Activated naive CD8-positive, alpha-beta T cell treated with anti-CD3 and anti-CD28 coated beads for 36 hours (primary cell): Measurements from ENCODE around the gene PLEKHG3. TPM values are rescaled to one million over a fixed set of nuclear protein-coding genes. Genes with fewer than 3 reads are reported as not detected.

Experiments
- DNase-seq: peaks from one replicate; pipeline ENCODE4 v3.0.0; 2021
- H3K27ac Mint-ChIP-seq: one replicate; pipeline ENCODE4 v1.8.0; 2022; ENCODE audit warnings: mild to moderate bottlenecking, moderate library complexity, mixed read lengths
- H3K27me3 Mint-ChIP-seq: one replicate; pipeline ENCODE4 v1.8.0; 2022; ENCODE audit warnings: mild to moderate bottlenecking, mixed read lengths
- H3K36me3 Mint-ChIP-seq: one replicate; pipeline ENCODE4 v1.8.0; 2021; ENCODE audit warnings: mild to moderate bottlenecking, mixed read lengths
- H3K4me1 Mint-ChIP-seq: one replicate; pipeline ENCODE4 v1.8.0; 2021; ENCODE audit warnings: mixed read lengths
- H3K4me3 Mint-ChIP-seq: one replicate; pipeline ENCODE4 v1.8.0; 2022; ENCODE audit warnings: mild to moderate bottlenecking, moderate library complexity, mixed read lengths
- H3K9me3 Mint-ChIP-seq: one replicate; pipeline ENCODE4 v1.8.0; 2022; ENCODE audit warnings: mixed read lengths
- total RNA-seq, 2 experiments: library from RNA; stranded (reverse); gene quantifications; one replicate each; pipeline ENCODE4 v1.2.3, GENCODE V29; 2021

Gene PLEKHG3
- total RNA-seq, 2 experiments from 2014 or later = 0.12 TPM; not detected in 1

DNA sequence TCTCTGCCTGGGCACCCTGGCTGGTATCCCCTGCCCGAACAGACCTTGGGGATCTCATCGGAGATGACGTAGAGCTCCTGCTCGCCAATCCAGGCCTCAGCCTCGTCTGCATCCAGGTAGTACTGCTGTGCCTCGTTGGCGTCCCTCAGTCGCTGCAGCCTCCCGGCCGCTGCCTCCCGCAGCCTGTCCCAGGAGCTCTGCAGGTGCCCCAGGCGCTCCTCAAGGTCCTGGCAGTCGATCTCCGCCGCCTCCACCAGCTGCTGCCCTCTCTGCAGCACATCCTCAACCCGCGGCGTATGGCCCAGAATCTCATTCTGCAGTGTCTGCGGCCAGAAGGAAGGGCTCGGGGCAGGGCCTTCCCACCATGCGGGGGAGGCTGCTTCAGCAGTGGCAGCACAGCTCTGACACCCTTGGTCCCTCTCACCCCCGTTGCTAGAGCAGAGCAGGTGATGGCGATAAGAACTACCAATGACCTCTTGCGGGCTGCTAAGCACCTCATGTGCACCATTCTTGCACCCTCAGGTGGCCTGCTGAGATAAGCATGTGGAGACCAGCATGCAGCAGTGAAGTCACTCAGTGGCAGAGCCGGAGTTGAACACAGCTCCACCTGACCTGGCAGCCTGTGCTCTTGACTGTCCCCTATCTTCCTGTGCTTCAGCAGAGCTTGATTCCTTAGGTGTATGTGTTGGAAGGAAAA lies 71.0 kb downstream of the PLEKHG3 start:
- DNase-seq = no peak
- H3K4me3 Mint-ChIP-seq = no peak overlapping the region
- no peaks in the 10 kb centered on the region for H3K36me3 Mint-ChIP-seq
- H3K27me3 Mint-ChIP-seq = no peaks in the 10 kb centered on the region
- H3K4me1 Mint-ChIP-seq = peaks cover 3% of the 10 kb centered on the region
- no peak overlapping the region for H3K27ac Mint-ChIP-seq
- H3K9me3 Mint-ChIP-seq = no peaks in the 10 kb centered on the region

DNA sequence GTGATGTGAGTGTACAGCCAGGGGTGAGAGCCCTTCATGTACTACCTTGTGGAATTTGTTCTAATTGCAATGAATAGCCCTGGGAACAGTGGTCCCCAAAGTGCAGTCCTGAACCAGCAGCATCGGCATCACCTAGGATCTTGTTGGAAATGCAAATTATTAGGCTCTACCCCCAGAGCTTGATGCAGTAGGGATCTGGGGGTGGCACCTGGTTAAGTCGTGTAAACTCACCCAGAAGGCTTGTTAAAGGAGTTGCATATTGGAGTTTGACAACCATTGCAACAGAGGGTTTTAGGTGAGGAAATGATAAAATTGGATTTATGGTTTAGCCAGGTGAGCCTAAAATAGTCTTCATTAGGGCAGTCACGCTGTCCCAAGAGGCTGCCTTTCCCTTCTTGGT lies 73.2 kb downstream of the PLEKHG3 start:
- no peak overlapping the region for H3K27ac Mint-ChIP-seq
- no peak overlapping the region for H3K4me3 Mint-ChIP-seq
- DNase-seq = no peak
- H3K36me3 Mint-ChIP-seq = no peaks in the 10 kb centered on the region
- no peaks in the 10 kb centered on the region for H3K9me3 Mint-ChIP-seq
- no peaks in the 10 kb centered on the region for H3K4me1 Mint-ChIP-seq
- H3K27me3 Mint-ChIP-seq = no peaks in the 10 kb centered on the region

DNA sequence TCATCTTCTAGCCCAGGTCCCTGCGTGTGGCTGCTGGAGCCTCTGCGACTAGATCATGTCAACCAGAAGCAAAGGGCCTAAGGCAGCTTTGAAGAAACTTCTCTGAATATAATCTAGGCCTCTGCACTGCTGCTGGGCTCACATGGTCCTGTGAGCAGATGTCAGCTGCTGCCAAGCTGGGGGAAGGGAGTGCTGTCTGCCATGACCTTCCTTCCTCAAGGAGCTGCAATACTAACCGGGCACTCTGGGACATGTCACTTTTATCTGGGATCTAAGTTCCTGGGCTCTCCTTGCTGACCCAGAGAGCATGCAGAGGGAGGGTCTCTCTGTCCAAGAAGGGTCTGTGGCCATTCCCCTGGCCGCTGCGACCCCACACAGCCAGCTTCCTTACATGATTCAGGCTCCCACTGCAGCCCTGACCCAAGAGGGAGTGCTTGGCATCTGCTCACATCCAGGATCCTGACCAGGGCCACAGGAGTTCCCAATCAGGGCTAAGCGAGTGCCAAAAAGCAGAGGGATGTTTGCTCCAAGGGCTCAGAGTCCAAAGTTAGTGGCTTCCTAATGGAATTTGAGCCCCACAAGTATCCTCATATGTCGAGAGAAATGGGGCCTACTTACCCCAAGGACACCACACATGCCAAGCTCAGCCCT lies 74.0 kb downstream of the PLEKHG3 start:
- no peak for DNase-seq
- H3K36me3 Mint-ChIP-seq = no peaks in the 10 kb centered on the region
- H3K4me1 Mint-ChIP-seq = no peaks in the 10 kb centered on the region
- no peaks in the 10 kb centered on the region for H3K27me3 Mint-ChIP-seq
- no peak overlapping the region for H3K27ac Mint-ChIP-seq
- no peaks in the 10 kb centered on the region for H3K9me3 Mint-ChIP-seq
- H3K4me3 Mint-ChIP-seq = no peak overlapping the region

DNA sequence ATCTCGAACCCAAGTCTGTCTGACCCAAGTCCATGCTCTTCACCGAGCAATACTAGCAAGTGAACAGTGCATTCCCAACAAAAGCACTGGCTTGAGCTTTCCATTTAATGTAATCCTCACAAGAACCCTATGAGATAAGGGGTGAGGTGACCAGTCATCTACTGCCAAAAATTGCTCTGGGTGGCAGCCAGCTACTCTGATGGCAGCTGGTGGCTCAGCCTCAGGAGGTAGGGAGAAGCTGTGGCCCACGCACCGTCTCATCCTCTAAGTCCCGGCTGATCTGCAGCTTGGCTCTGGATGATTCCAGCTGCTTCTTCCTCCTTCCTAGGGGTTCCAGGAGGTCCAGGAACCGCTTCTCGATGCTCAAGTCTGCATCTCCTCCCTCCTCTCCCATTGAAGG lies 75.2 kb downstream of the PLEKHG3 start:
- no peaks in the 10 kb centered on the region for H3K9me3 Mint-ChIP-seq
- no peak for DNase-seq
- no peaks in the 10 kb centered on the region for H3K27me3 Mint-ChIP-seq
- H3K36me3 Mint-ChIP-seq = no peaks in the 10 kb centered on the region
- no peak overlapping the region for H3K4me3 Mint-ChIP-seq
- H3K27ac Mint-ChIP-seq = no peak overlapping the region
- no peaks in the 10 kb centered on the region for H3K4me1 Mint-ChIP-seq

DNA sequence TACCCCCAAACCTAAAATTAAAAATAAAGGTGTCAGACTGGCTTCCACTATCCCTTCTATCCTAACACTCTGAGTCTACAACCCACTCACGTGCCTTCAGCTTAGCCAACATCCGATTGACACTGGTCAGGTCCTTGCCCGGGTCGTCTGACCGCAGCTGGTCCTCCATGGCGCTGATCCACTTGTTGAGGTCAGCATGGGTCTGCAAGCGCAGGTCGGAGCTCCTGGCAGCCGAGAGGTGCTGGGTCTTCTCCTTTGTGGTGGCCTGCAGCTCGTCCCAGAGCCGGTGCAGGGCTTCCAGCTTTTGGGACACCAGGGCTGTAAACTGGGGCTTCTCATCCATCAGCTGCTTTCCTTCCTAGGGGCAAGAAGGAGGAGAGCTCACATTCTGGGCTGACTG lies 78.0 kb downstream of the PLEKHG3 start:
- Mint-ChIP-seq H3K9me3 (no peaks in the 10 kb centered on the region), H3K4me3 (no peak overlapping the region), H3K27me3 (no peaks in the 10 kb centered on the region), H3K27ac (no peak overlapping the region), H3K36me3 (no peaks in the 10 kb centered on the region), H3K4me1 (no peaks in the 10 kb centered on the region)
- no peak for DNase-seq

DNA sequence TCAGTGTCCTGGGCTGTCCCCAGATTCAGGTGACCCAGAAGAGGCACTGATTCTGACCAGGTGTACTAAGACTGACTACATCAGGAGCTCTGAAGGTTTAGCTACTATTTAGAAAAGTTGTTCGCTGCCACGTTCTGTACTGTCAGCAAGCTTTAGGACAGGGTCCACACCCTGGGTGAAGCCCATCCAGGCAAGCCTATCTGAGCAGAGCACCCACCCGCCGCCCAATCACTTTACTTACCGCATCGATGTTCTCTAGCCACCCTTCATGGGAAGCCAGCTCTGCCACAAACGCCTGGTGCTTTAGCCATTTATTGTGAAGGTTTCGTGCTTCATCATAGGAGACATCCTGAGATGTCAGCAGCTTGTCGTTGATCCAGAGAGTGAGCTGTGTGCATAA lies 79.8 kb downstream of the PLEKHG3 start:
- Mint-ChIP-seq H3K4me3 (no peak overlapping the region), H3K27ac (no peak overlapping the region), H3K36me3 (no peaks in the 10 kb centered on the region), H3K9me3 (no peaks in the 10 kb centered on the region), H3K27me3 (no peaks in the 10 kb centered on the region), H3K4me1 (no peaks in the 10 kb centered on the region)
- DNase-seq = no peak

DNA sequence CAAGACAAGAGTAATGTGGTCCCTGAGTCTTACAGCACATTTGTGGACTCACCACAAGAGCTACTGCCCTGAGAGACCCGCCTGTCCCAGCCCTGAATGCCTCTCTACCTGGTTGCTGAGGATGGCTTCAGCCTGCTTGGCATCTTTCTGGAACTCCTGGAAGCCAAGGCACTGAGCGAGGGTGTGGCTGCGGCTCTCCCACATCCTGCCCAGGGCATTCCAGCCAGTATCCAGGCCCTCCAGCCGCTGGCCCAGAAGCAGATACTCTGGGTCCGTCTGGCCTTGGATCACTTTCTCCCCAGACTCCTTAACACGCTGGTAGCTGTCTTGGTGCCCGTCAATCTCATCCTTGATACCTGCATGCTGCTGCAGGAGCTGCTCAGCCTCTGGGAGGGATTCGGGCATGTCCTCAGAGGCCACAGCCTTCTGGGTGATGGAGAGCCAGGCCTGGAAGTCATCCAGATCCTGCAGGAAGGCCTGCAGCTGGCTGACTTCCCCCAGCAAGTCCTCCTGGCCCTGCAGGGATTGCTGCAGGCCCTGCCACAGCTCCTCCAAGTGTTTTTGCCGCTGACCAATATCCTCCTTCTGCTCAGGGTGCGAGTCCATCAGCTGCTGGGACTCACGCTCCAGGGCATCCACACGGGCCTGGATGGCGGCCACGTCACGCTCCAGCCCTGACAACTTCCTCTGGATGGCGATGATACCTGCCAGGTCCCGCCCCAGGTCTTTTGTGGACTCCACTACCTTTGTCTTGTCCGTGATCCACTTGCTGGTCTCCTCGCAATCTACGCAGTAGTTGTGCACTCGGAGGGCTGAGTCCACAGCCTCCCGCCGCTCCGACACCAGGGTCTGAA lies 82.3 kb downstream of the PLEKHG3 start:
- no peaks in the 10 kb centered on the region for H3K9me3 Mint-ChIP-seq
- H3K4me3 Mint-ChIP-seq = no peak overlapping the region
- DNase-seq = no peak
- no peak overlapping the region for H3K27ac Mint-ChIP-seq
- no peaks in the 10 kb centered on the region for H3K27me3 Mint-ChIP-seq
- H3K4me1 Mint-ChIP-seq = no peaks in the 10 kb centered on the region
- no peaks in the 10 kb centered on the region for H3K36me3 Mint-ChIP-seq

DNA sequence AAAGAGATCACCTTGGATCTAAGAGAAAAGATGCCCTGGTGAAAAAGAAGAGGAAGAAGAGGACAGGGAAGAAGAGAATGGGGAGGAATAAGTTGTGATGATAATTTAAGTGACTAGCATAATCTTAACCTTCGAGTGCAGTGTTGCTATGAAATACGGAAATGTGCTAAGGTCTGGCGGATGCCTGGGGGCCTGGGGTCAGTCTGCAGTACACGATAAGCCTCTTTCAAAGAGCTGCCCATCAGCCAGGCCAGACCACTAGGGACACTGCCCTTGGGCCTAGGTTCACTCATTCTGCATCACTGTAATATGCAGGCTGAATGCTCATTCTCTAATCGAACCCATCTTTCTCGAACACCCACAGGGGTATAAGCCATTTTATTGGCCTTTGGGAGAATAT lies 83.4 kb downstream of the PLEKHG3 start:
- H3K27ac Mint-ChIP-seq = no peak overlapping the region
- no peaks in the 10 kb centered on the region for H3K4me1 Mint-ChIP-seq
- H3K4me3 Mint-ChIP-seq = no peak overlapping the region
- no peak for DNase-seq
- no peaks in the 10 kb centered on the region for H3K27me3 Mint-ChIP-seq
- no peaks in the 10 kb centered on the region for H3K9me3 Mint-ChIP-seq
- H3K36me3 Mint-ChIP-seq = no peaks in the 10 kb centered on the region

DNA sequence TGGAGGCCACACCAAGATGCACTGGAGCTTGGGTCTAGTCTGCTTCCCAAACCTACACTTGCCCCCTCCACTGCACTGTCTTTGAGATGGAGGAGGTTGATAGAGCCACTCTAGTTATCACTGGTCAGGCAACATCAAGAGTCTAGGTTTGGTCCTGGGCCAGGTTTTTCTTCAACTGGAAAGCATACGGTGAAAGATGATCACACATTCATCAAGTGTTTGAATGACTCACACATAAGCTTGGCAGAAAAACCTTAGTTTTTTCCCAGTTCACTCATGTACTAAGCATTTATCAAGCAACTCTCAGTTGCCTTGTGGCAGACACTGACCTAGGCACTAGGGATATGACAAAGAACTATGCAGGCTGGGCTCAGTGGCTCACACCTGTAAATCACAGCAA lies 84.5 kb downstream of the PLEKHG3 start:
- H3K27me3 Mint-ChIP-seq = no peaks in the 10 kb centered on the region
- H3K27ac Mint-ChIP-seq = no peak overlapping the region
- H3K4me1 Mint-ChIP-seq = no peaks in the 10 kb centered on the region
- H3K9me3 Mint-ChIP-seq = no peaks in the 10 kb centered on the region
- no peak overlapping the region for H3K4me3 Mint-ChIP-seq
- no peak for DNase-seq
- no peaks in the 10 kb centered on the region for H3K36me3 Mint-ChIP-seq

DNA sequence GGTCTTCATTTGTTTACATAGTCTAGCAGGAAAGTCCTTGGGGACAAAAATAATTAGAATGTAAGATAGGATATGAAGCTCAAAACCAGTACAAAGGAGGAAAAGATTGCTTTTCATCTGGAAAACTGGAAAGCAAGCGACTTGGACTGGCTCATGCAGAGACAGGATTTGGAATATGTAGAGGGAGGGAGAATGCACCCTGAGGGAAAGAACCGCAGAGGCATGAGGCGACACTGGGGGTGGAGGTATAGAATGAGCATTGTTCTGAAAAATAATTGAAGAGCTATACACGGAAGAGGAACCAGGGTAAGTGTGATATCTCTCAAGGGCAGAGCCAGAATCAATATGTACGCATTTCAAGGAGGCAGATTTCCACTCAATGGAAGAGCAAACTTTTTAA lies 85.5 kb downstream of the PLEKHG3 start:
- Mint-ChIP-seq H3K9me3 (no peaks in the 10 kb centered on the region), H3K27me3 (no peaks in the 10 kb centered on the region), H3K27ac (no peak overlapping the region), H3K36me3 (no peaks in the 10 kb centered on the region), H3K4me1 (no peaks in the 10 kb centered on the region), H3K4me3 (no peak overlapping the region)
- DNase-seq = no peak

DNA sequence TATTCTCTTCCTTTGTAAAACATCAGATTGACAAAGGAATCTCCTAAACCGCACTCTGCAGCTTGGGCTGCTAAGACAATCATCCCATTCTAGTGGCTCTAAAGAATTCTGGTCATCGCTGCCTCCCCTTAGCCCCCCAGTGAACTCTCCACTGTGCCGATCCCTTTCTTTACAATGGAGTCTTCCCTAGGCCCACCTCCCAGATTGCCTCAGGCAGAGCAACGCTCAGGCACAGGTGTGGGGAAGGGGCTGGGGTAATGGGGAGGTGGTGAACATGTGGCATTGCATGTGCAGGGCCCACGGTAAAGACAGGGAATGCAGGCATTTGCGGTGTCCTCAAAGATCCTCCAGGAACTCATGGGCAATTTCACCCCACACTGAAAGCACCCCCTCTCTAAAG lies 86.3 kb downstream of the PLEKHG3 start:
- no peak for DNase-seq
- Mint-ChIP-seq H3K9me3 (no peaks in the 10 kb centered on the region), H3K27me3 (no peaks in the 10 kb centered on the region), H3K27ac (no peak overlapping the region), H3K36me3 (no peaks in the 10 kb centered on the region), H3K4me3 (no peak overlapping the region), H3K4me1 (no peaks in the 10 kb centered on the region)

DNA sequence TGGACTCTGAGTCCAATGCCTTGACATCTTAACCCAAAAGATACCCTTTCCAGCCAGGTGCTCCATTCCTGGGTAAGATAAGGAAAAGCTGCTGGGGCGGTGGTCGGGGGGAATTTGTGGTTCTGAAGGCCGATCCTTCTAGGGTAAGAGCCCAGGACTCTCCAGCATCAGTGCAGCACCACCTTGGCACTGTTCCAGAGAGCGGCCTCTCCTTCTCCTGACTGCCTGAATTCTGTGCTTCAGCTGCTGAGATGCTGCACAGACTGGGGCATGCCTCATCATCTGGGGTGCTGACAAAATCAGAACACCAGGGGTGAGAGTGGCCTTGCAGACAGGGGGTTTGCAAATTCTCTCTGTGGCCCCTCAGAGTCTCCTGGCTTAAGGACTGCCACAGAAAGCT lies 88.0 kb downstream of the PLEKHG3 start:
- Mint-ChIP-seq H3K27ac (no peak overlapping the region), H3K9me3 (no peaks in the 10 kb centered on the region)

DNA sequence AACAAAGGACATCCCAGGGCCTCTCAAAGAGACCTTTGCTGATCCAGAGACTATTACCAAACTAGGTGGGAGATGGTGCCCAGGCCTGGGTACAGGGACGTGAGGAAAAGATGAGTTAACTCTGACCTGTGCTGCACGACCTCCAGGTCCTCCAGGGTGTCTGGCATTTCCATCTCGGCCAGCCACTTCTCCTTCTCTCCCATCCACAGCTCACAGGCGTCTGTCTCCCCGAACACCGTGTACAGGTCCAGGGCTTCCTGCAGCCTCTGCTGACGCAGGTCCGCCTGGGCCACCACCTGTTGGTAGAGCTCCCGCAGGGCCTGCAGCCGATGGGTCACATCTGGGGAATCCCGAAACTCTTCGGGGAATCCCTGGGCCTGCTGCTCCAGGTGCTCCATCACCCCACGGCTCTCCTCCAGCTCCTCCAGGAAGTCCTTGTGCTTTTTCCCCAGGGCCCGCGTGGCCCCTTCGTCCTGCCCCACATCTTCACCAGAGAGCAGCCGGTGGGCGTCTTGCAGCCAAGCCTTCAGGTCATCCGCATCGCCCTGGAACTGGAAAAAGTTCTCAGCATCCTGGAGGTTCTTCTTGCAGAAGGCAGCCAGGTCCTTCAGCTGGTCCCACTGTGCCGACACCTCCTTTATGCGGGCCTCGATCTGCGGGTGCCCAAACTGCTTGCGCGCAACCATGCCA lies 88.8 kb downstream of the PLEKHG3 start:
- no peaks in the 10 kb centered on the region for H3K4me1 Mint-ChIP-seq
- no peak overlapping the region for H3K27ac Mint-ChIP-seq
- H3K36me3 Mint-ChIP-seq = no peaks in the 10 kb centered on the region
- no peak overlapping the region for H3K4me3 Mint-ChIP-seq
- no peaks in the 10 kb centered on the region for H3K9me3 Mint-ChIP-seq
- H3K27me3 Mint-ChIP-seq = no peaks in the 10 kb centered on the region
- no peak for DNase-seq

More for the DNA sequence above, 88.0 kb downstream of the PLEKHG3 start:
- DNase-seq = no peak
- Mint-ChIP-seq H3K4me1 (no peaks in the 10 kb centered on the region), H3K36me3 (no peaks in the 10 kb centered on the region), H3K4me3 (no peak overlapping the region), H3K27me3 (no peaks in the 10 kb centered on the region)

DNA sequence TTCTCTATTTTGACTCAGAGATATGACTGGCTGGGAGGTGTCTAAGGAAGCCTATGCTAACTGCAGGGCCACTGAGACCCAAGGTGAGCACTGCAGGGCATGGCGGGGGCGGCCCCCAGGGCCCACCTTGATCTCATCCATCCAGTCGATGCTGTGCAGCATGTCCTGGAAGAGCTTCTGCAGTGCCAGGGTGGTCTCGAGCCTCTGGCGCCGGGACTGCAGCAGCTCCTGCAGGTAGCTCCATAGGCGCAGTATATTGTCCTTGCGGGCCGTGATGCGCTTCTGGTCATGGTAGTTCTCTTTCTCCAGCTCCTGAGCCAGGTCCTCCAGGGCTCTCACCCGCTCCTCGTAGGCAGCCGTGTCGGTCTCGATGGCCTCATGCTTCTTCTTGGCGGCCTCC lies 91.0 kb downstream of the PLEKHG3 start:
- H3K4me3 Mint-ChIP-seq = no peak overlapping the region
- no peaks in the 10 kb centered on the region for H3K4me1 Mint-ChIP-seq
- no peak for DNase-seq
- H3K9me3 Mint-ChIP-seq = no peaks in the 10 kb centered on the region
- no peak overlapping the region for H3K27ac Mint-ChIP-seq
- no peaks in the 10 kb centered on the region for H3K27me3 Mint-ChIP-seq
- no peaks in the 10 kb centered on the region for H3K36me3 Mint-ChIP-seq

DNA sequence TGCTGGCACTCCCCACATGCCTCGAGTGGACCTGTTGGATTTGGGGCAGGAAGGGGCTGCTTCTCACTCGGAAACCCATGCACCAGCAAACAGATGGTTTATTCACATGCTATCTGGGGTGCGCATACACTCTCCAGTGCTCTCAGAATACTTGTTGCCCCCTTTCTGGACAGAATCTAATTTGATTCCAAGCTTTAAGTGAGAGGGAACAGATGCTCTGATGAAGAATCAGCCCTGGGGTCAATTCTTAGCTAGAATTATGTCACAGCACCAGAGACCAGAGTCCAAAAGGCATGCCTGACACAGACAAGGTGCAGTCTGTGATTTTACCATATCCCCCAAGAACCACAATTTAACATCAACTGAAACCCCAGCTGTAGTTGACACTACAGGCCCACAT lies 91.7 kb downstream of the PLEKHG3 start:
- Mint-ChIP-seq H3K27ac (no peak overlapping the region), H3K4me3 (no peak overlapping the region), H3K4me1 (no peaks in the 10 kb centered on the region), H3K9me3 (no peaks in the 10 kb centered on the region), H3K36me3 (no peaks in the 10 kb centered on the region), H3K27me3 (no peaks in the 10 kb centered on the region)
- DNase-seq = no peak
